Activated CD8-positive, alpha-beta memory T cell treated with anti-CD3 and anti-CD28 coated beads, Interleukin-2, amount 50 U/mL, for 24 hours (primary cell): Measurements from ENCODE around the gene C19orf73.

ENCODE experiments used
- DNase-seq: peaks from one replicate; pipeline ENCODE4 v3.0.0-alpha.2; 2020; ENCODE audit errors: extremely low read depth

The C19orf73 gene, protein sequence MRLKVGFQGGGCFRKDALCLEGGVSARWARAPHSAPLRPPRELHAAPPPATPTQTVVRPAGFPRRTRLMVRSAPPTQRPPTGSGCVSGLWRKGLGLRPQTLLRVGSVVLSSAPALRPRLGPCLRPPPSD

DNA sequence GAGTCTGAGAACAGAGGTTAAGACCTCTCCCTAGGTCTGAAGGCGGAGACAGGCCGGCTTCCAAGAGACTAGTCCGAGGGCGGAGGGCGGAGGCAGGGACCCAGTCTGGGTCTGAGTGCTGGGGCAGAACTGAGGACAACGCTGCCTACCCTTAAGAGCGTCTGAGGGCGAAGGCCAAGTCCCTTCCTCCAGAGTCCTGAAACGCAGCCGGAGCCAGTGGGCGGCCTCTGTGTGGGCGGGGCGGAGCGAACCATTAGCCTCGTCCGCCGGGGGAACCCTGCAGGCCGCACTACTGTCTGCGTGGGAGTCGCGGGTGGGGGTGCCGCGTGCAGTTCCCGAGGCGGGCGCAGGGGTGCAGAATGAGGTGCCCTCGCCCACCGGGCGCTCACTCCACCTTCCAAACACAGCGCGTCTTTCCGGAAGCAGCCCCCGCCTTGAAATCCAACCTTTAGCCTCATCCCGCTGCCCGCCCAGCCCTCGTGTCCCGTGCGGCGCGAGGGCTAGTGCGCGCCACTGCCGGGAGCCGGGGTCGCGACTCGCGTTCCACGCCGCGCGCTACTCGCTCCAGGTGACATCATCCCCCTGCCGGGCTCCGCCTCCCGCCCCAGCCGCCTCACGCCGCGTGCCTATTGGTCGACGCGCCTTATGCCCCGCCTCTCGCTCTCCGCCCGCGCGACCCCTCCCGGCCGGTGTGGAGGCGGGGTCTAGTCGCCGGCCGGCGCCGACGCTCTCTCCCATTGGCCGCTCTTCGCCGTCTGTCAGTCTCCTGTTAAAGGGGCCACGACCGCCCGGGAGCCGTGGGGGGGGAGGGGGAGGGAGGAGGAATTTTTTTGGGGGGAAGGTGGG is at the start of gene C19orf73:
Gene C19orf73, minus strand, starts transcription at position 579 of the 846 bp plus-strand sequence. Its CDS starts 121 bp downstream, at position 458.
- DNase-seq = peak; percentile 78

DNA sequence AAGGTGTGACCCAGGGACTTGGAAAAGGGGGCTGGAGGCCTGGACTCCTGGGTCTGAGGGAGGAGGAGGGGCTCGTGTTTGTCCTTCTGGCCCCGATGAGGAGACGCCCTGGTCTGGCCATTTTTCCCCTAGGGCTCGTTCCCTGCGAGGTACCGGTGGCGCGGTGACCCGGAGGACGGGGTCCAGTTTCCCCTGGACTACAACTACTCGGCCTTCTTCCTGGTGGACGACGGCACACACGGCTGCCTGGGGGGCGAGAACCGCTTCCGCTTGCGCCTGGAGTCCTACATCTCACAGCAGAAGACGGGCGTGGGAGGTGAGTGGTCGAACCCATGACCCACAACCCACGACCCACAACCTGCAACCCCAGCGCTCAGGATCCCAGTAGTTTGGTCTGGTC is 49.5 kb upstream of the C19orf73 start:
- no peak for DNase-seq

DNA sequence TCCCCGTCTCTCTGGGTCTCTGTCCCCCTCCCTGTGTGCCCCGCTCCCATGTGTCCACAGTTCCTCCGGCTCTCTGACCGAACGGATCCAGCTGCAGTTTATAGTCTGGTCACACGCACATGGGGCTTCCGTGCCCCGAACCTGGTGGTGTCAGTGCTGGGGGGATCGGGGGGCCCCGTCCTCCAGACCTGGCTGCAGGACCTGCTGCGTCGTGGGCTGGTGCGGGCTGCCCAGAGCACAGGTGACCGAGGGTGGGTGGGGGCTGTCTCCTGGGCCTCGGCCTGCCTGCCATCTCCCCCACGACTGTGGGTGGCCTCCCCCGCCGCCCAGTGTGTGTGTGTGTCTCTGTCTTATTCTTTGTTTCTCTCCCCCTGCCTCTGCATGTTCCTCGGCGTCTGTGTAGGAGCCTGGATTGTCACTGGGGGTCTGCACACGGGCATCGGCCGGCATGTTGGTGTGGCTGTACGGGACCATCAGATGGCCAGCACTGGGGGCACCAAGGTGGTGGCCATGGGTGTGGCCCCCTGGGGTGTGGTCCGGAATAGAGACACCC is 49.0 kb upstream of the C19orf73 start:
- no peak for DNase-seq

DNA sequence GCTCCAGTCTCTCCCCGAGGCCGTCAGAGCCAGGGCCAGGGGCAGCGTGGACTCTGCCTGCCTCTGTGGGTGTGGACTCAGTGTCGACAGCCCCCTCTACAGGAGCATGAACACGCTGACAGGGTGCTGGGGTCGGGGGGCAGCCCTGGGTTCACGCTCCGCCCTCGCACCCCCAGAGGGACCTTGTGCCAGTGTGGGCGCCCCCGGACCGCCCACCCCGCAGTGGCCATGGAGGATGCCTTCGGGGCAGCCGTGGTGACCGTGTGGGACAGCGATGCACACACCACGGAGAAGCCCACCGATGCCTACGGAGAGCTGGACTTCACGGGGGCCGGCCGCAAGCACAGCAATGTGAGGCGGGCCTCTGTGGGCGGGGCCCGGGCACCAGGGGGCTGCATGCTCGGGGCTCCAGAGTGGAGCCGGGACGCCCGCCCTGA is 46.9 kb upstream of the C19orf73 start:
- DNase-seq = no peak

DNA sequence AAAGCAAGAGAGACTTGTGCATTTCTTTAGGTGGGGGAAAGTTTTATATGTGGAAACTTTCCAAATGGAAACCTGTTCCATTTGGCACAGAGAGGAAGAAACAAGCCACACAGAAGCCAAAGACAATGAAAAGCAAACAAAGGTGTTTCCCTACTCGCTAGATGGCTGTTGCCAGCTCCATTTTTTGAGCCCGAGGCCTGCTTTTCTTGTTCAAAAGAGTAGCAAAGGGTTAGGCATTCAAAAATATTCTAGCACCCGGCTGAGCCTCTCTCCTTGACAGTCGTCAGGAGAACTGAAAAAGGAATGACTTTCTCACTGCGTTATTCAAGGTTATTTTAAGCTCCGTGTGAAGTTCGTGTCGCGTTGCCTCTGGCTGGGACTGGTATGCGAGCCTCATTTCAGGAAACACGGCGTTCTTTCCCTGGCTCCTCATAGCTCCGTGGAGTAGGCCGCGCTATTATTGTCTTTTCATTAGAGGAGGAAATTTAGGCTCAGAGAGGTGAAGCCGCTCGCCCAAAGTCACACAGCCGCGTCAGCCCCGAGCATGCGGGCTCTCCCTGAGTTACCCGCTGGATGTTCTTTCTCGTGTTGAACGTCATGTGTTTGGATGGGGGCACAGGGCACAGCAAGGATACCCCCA is 46.3 kb upstream of the C19orf73 start:
- no peak for DNase-seq

DNA sequence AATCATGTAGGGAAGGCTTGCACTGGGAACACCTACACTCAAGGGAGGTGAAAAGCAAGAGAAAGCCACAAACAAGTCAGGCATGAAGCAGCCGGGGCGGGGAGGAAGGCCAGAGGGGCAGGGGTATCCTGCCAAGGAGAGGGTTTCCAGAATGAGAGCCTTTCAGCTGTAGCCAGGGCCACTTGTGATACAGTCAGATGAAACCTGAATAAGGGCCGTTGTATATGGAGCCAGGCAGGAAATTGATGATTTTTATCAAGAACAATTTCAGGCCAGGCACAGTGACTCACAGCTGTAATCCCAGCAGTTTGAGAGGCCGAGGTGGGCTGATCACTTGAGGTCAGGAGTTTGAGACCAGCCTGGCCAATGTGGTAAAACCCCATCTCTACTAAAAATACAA is 43.0 kb upstream of the C19orf73 start:
- no peak for DNase-seq

DNA sequence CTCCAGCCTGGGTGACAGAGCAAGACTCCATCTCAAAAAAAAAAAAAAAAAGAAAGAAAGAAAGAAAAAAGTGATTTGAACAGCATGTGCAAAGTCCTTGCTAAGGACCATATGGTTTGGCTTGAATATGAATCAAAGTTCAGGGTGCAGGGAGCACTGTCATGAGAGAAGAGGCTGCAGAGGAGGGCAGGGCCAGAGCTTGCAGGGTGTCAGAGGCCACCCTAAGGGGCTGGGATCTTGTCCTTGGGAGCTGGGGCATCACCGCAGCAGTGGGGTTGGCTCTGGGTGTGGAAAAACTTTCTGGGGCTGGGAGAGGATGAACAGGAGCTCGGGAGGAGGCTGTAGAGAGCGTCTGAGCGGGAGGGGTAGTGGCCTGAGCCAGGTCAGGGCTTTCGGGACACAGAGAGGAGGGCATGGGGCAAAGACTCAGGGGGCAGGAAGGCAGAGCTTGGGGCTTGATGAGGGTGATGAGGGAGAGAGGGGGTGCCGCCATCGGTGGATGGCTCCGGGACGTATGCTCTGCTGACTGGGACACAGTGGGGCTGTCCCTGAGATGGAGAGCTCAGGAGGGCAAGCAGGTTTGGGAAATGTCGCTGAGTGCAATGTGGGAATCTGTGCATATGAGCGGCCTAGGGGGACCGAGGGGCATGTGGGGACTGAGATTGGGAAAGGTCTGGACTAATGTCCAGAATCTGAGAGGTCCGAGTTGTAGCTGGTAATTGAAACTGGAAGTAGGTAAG is 41.7 kb upstream of the C19orf73 start:
- no peak for DNase-seq

DNA sequence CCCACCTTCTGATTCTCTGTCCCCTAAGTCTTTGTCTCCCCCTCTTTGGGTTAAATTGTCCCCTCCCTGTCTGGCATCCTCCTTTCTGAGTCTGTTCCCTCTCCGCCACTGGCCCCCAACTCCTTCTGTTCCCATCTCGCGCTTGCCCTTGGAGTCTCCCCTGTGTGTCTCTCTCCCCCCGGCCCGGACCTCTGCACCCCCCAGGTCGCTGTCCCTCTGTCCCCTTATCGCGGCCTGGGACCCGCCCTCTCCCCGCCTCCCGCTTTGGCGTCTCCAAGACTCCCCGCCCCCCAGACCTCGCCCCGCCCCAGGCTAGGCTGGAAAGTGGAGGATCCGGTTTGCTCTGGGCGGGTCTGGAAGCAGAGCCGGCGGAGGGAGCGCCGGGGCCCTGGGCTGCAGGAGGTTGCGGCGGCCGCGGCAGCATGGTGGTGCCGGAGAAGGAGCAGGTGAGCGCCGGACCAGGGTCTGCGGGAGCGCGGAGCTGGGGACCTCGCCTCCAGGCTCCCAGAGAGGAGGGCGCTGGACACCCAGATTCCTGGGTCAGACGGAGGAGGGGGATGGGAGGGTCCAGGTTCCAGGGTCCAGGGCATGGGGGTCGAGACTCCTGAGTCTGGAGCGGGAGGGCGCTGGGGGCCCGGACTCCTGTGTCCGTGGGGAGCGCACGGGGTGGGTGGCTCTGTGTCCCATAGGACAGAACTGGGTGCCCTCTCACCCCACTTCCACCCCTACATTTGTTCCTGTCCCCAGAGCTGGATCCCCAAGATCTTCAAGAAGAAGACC is 38.7 kb upstream of the C19orf73 start, which contains the start of gene TRPM4:
Gene TRPM4, plus strand, starts transcription at position 348 of the 780 bp plus-strand sequence. Its CDS starts 75 bp downstream, at position 423.
- DNase-seq = no peak

DNA sequence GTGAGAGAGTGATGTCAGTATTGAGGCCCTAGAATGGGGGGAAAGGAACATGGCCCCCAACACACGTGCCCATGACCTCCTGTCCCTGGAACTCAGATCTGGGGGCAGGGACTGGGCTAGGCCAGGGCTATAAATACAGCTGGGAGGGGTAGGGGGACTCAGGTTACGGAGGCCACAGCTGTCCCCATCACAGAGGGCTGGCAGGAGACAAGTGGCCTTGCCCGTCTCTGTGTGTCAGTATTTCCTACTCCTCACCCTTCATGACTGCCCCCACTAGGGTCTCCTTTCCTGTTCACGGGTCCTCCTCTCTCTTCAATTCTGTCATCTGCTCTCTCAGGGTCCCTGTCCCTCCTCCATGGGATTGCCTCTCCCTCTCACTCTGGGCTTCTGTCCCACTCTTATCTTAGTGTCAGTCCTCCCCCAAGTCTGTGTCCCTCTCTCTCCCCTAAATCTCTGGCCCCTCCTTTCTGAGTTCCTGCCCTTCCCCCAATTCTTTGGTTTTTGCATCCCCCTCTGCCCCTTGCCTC is 36.9 kb upstream of the C19orf73 start:
- no peak for DNase-seq

DNA sequence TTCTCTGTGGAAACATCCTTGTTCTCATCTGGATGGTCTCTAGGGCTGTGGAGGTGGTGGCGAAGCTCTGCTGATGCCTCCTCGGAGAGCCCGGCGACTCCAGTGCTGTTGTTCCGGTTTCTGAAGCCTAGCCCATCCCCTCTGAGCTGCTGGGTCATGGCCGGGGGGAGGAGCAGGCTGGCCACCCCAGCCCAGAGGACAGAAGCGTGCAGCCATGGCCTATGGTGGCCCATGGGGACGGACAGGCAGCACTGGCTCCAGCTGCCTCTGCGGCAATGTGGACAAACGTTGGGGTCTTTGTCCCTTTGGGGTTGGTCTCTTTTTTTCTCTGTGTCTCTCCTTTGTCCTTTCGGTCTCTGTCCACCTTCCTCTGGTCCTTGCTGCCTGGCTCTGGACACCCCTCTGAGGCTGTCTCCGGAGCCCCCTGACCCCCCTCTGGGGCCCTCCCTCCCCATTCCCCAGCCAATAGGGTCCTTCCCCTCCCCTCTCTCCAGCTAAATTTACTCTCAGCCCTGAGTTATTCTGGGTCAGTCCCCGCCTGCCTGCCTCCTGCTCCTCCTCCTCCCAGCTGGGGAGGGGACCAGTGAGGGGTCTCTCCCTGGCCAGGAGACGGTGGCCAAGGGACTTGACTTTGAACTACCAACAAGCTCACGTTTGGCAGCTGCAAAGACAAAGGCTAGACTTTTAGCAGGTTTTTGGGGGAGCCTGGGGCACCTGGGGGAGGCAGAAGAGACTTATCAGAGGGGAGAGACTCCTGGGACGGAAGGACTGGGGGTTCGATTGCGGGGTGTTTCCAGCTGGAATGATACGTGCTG is 36.3 kb upstream of the C19orf73 start, which contains the start of gene HRC:
Gene HRC, minus strand, starts transcription at position 392 of the 815 bp plus-strand sequence. Its CDS starts 159 bp downstream, at position 233.
- no peak for DNase-seq

DNA sequence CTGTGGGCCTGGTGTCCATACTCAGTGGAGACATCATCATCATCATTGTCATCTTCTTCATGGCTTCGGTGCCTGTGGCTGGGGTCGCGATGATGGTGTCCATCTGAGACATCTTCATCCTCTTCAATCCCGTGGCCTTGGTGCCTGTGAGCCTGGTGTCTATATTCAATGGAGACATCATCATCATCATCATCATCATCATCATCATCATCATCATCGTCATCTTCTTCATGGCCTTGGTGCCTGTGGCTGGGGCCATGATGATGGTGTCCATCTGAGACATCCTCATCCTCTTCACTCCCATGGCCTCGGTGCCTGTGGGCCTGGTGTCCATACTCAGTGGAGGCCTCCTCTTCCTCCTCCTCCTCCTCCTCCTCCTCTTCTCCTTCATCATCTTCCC is 35.3 kb upstream of the C19orf73 start:
- DNase-seq = no peak

DNA sequence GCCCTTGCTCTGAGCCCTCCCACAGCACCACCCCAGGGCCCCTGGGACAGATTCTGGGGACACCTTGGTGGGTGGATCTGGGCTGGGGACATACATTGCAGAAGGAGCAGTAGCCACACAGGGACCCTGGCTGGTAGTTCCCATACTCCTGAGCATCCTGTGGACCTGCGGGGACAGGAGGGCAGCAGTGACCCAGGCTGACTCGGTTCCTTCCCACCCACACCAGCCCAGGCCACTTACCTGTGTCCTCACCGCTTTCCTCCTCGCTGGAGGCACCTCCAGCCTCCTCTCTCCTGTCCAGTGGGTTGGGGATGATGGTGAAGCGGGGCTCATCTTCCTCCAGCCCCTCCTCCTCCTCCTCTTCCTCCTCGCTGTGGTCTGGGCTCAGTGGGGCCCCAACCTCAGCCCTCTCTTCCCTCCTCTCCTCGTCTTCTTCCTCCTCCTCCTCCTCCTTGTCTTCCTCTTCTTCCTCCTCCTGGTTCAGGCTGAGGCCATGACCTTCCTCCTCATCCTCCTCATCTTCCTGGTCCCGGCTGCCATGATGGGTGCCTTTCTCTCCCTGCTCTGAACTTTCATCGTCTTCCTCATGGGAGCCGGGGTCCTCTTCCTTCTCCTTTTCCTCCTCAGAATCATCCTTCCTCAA is 34.3 kb upstream of the C19orf73 start:
- no peak for DNase-seq

DNA sequence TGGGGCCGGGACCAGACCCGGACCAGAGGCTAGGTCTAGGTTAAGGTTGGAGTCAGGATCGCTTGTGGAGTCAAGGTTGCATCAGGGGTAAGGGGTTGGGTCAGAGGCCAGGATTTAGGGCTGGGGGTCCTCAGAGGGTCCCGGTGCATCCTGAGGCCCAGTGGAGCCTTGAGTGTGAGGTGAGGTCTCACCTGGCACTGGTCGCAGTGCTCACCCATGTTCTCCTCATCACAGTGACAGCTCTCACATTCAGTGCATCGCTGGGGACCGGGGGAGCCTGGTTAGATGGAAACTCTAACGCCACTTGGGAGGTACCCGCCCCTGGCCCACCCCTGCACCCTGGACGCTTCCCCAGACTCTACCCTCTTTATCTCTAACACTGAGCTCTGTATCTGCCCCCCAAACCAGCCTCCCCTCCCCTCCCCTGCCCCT is 33.2 kb upstream of the C19orf73 start:
- no peak for DNase-seq

DNA sequence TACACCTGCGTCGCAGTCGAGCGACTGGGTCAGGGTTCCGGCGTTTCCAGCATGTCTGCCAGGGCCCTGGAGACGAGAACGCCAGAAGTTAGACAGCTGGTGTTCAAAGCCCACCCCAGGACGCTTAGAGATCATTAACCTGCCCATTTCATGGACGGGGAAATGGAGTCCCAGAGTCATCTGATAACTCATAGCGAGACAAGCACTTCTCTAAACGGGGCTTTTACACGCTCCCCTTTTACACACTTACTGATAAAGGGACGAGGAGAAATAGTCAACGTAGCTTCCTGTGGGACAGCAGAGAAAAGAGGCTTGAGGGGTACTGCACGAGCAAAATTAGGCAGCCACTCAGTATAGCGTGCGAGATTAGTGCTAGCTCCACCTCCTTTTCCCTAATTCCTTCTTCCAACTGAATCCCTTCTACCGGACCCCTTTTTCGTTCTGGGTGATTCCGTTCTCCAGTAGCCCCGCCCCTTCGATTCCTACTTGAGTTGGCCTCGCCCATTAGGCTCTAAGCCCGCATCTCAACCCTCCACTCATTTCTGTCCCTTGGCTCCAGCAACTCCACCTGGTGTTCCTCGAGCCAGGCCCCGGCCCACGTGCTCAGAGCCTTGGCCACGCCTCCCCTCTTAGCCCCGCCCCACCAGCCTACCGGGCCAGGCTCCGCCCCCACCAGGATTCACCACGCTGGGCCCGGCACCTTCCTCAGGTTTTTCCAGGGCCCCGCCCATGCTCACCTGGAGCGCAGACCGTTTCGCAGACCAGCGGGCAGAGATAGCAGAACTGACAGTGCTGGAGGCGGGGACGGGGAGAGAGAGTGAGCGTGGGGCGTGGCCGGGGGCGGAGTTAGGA is 32.5 kb upstream of the C19orf73 start:
- no peak for DNase-seq

DNA sequence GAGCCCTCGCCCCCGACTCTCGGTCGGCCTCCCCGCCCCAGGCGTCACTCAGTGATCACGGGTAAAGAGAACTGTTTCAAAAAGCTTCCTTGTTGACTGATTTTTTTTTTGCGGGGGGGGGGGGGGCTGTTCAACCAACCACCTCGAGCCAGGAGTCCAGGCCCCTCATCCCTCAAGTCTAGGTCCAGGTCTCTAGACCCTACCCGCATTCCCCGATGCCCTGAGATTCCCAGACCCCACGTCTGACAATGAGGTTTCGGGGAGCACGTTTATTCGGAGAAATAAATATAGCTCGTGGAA is 32.0 kb upstream of the C19orf73 start:
- no peak for DNase-seq

DNA sequence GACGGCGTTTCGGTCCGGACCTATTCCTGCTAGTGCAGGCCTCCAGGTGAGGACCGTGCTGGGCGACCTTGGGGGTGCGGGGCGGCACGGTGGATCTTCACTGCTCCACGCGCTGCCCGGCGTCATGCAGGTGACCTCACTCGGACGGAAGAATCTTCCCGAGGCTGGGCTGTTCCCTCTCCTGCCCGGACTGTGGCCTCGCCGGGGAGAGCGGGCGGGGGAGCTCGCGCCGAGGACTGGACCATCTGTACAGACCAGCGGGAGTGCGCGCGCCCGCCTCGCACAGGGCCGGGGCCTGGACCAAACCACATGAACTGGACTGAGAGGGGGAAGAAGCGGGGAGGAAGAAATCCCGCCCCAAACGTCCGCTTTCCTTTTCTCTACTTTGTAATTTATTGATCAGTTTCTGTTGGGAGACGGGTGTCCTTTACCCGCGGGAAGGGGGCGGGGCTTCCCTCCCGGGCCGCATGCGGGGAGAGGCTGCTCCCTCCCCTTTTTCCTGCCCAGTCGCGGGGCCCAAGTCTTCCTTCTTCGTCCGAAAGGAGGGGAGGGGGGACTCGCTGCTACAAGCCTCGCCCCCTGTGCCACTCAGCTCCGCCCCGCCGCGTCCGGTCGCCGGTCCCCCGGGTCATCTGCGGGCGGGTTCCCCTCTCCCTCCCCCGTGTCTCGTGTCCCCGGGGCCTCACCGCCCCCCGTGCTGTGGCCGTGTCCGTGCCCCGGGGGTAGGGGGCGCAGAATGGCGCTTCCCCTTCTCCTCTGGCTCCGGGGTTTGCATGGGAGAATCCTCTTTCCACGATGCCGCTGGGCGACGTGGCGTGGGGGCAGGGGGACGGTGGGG is 31.4 kb upstream of the C19orf73 start:
- DNase-seq = no peak

DNA sequence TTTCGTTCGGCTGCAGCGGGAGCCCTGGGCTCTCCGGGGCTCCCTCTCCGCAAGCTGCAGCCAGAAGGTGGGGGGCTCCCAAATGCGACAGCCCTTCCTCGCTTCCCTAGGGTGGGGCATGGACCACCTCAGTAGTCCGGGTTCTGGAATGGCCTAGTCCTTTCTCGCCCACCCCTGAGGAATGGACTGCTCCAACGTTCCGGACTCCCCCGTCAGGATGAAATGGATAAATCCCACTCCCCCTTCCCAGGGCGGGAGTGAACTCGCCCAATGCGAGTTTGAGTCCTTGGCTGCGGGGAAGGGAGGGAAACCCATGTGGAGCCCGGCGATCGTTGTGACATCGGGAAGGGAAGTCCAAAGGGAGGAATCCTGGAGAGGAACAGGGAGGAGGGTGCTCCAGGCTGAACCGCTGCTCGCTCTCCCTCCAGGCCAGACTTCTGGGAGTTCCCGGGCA is 30.7 kb upstream of the C19orf73 start:
- DNase-seq = no peak
